ENCODE data around the gene ZNF740.

The ZNF740 gene

DNA sequence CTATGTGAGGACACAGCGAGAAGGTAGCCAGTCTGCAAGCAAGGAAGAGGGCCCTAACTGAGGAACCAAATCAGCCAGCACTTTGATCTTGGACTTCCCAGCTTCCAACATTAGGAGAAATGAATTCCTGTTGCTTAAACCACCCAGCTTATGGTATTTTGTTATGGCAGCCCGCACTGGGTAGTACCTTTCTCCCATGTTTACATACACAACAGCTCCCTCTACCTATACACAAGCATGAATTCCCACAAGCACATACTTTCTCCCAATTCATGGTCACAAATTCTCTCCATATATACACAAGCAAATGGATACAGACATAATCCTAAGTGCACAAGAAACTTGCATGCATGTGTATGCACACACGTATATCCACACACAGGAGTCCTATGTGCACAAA is 19.2 kb downstream of the ZNF740 start:
- no peak for ATAC-seq
- TF ChIP-seq ZNF565 (CRISPR knock-in tag; conservative IDR thresholded peaks at IDR 0.05; ENCODE audit: low read depth) (no peak), TOX (CRISPR knock-in tag; IDR thresholded peaks at IDR 0.05; ENCODE audit: borderline replicate concordance) (no peak), ISL1 (CRISPR knock-in tag; IDR thresholded peaks at IDR 0.05) (no peak), ZNF8 (CRISPR knock-in tag; IDR thresholded peaks at IDR 0.05) (no peak), OSR1 (CRISPR knock-in tag; IDR thresholded peaks at IDR 0.05) (no peak), TCF4 (CRISPR knock-in tag; IDR thresholded peaks at IDR 0.05; ENCODE audit: borderline replicate concordance) (no peak), SNAI2 (CRISPR knock-in tag; IDR thresholded peaks at IDR 0.05) (no peak), PPARA (CRISPR knock-in tag; IDR thresholded peaks at IDR 0.05; ENCODE audit: borderline replicate concordance) (no peak)
- TF ChIP-seq, protein P1, sequence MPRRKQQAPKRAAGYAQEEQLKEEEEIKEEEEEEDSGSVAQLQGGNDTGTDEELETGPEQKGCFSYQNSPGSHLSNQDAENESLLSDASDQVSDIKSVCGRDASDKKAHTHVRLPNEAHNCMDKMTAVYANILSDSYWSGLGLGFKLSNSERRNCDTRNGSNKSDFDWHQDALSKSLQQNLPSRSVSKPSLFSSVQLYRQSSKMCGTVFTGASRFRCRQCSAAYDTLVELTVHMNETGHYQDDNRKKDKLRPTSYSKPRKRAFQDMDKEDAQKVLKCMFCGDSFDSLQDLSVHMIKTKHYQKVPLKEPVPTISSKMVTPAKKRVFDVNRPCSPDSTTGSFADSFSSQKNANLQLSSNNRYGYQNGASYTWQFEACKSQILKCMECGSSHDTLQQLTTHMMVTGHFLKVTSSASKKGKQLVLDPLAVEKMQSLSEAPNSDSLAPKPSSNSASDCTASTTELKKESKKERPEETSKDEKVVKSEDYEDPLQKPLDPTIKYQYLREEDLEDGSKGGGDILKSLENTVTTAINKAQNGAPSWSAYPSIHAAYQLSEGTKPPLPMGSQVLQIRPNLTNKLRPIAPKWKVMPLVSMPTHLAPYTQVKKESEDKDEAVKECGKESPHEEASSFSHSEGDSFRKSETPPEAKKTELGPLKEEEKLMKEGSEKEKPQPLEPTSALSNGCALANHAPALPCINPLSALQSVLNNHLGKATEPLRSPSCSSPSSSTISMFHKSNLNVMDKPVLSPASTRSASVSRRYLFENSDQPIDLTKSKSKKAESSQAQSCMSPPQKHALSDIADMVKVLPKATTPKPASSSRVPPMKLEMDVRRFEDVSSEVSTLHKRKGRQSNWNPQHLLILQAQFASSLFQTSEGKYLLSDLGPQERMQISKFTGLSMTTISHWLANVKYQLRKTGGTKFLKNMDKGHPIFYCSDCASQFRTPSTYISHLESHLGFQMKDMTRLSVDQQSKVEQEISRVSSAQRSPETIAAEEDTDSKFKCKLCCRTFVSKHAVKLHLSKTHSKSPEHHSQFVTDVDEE (CRISPR knock-in tag; IDR thresholded peaks at IDR 0.05), result no peak
- TF ChIP-seq, protein P2, sequence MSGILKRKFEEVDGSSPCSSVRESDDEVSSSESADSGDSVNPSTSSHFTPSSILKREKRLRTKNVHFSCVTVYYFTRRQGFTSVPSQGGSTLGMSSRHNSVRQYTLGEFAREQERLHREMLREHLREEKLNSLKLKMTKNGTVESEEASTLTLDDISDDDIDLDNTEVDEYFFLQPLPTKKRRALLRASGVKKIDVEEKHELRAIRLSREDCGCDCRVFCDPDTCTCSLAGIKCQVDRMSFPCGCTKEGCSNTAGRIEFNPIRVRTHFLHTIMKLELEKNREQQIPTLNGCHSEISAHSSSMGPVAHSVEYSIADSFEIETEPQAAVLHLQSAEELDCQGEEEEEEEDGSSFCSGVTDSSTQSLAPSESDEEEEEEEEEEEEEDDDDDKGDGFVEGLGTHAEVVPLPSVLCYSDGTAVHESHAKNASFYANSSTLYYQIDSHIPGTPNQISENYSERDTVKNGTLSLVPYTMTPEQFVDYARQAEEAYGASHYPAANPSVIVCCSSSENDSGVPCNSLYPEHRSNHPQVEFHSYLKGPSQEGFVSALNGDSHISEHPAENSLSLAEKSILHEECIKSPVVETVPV (CRISPR knock-in tag; IDR thresholded peaks at IDR 0.05), result no peak

DNA sequence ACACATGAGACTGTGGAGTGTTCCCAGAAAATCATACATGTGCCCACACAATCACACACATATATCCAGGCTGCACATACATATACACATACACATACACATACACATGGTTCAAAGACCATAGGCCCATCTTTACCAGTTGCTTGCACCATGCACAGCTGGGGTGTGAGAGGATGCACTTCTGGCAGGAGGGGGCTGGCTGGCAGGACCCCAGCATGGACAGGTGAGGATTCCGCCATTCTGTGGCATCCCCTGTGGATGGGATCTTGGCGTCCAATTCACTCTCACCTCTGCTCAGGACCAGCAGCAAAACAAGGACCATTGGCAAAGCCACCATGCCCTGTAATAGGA is 19.6 kb downstream of the ZNF740 start:
- no peak for ATAC-seq
- no peak for TF ChIP-seq ZNF565 (CRISPR knock-in tag; conservative IDR thresholded peaks at IDR 0.05; ENCODE audit: low read depth)
- no peak for TF ChIP-seq ZC3H10 (CRISPR knock-in tag; IDR thresholded peaks at IDR 0.05)
- no peak for TF ChIP-seq CSDC2 (CRISPR knock-in tag; IDR thresholded peaks at IDR 0.05)
- no peak for TF ChIP-seq PPARA (CRISPR knock-in tag; IDR thresholded peaks at IDR 0.05; ENCODE audit: borderline replicate concordance)
- TF ChIP-seq ZNF70 (CRISPR knock-in tag; IDR thresholded peaks at IDR 0.05), result no peak
- TF ChIP-seq, protein P2 (CRISPR knock-in tag; IDR thresholded peaks at IDR 0.05), result no peak
- no peak for TF ChIP-seq ARNTL (CRISPR knock-in tag; IDR thresholded peaks at IDR 0.05; ENCODE audit: borderline replicate concordance, low read depth)
- TF ChIP-seq, protein P1 (CRISPR knock-in tag; IDR thresholded peaks at IDR 0.05), result no peak
- TF ChIP-seq, protein P3, sequence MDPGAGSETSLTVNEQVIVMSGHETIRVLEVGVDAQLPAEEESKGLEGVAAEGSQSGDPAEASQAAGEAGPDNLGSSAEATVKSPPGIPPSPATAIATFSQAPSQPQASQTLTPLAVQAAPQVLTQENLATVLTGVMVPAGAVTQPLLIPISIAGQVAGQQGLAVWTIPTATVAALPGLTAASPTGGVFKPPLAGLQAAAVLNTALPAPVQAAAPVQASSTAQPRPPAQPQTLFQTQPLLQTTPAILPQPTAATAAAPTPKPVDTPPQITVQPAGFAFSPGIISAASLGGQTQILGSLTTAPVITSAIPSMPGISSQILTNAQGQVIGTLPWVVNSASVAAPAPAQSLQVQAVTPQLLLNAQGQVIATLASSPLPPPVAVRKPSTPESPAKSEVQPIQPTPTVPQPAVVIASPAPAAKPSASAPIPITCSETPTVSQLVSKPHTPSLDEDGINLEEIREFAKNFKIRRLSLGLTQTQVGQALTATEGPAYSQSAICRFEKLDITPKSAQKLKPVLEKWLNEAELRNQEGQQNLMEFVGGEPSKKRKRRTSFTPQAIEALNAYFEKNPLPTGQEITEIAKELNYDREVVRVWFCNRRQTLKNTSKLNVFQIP (CRISPR knock-in tag; IDR thresholded peaks at IDR 0.05; ENCODE audit: borderline replicate concordance, low read depth), result no peak
- TF ChIP-seq ZFP3 (CRISPR knock-in tag; IDR thresholded peaks at IDR 0.05), result no peak
- no peak for TF ChIP-seq ZFP30 (CRISPR knock-in tag; IDR thresholded peaks at IDR 0.05)
- no peak for TF ChIP-seq GLIS3 (CRISPR knock-in tag; IDR thresholded peaks at IDR 0.05)
- TF ChIP-seq SNAI2 (CRISPR knock-in tag; IDR thresholded peaks at IDR 0.05), result no peak
- TF ChIP-seq ISL1 (CRISPR knock-in tag; IDR thresholded peaks at IDR 0.05), result no peak
- TF ChIP-seq ZNF8 (CRISPR knock-in tag; IDR thresholded peaks at IDR 0.05), result no peak
- TF ChIP-seq TCF4 (CRISPR knock-in tag; IDR thresholded peaks at IDR 0.05; ENCODE audit: borderline replicate concordance), result no peak
- no peak for TF ChIP-seq ESRRG (CRISPR knock-in tag; IDR thresholded peaks at IDR 0.05)
- TF ChIP-seq, protein P4, sequence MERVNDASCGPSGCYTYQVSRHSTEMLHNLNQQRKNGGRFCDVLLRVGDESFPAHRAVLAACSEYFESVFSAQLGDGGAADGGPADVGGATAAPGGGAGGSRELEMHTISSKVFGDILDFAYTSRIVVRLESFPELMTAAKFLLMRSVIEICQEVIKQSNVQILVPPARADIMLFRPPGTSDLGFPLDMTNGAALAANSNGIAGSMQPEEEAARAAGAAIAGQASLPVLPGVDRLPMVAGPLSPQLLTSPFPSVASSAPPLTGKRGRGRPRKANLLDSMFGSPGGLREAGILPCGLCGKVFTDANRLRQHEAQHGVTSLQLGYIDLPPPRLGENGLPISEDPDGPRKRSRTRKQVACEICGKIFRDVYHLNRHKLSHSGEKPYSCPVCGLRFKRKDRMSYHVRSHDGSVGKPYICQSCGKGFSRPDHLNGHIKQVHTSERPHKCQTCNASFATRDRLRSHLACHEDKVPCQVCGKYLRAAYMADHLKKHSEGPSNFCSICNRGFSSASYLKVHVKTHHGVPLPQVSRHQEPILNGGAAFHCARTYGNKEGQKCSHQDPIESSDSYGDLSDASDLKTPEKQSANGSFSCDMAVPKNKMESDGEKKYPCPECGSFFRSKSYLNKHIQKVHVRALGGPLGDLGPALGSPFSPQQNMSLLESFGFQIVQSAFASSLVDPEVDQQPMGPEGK (CRISPR knock-in tag; IDR thresholded peaks at IDR 0.05; ENCODE audit: borderline replicate concordance), result no peak
- TF ChIP-seq TOX (CRISPR knock-in tag; IDR thresholded peaks at IDR 0.05; ENCODE audit: borderline replicate concordance), result no peak
